Endothelial cell (in vitro differentiated cells): Measurements from ENCODE around the gene EXOC3L1. TPM values are rescaled to one million over a fixed set of nuclear protein-coding genes. Genes with fewer than 3 reads are reported as not detected.
A peak's percentile ranks its signal among the peaks of the same experiment; 100 is the strongest.

ENCODE experiments used
- DNase-seq: peaks from one replicate; pipeline ENCODE4 v3.0.0; 2021; ENCODE audit warnings: low spot score
- H3K27ac Mint-ChIP-seq: one replicate; pipeline ENCODE4 v1.8.0; 2021; ENCODE audit warnings: mixed read lengths, inconsistent platforms; ENCODE audit not compliant: unreplicated experiment
- H3K27me3 Mint-ChIP-seq: one replicate; pipeline ENCODE4 v1.8.0; 2021; ENCODE audit warnings: mild to moderate bottlenecking, moderate library complexity, mixed read lengths, inconsistent platforms; ENCODE audit not compliant: unreplicated experiment
- H3K36me3 Mint-ChIP-seq: one replicate; pipeline ENCODE4 v1.8.0; 2021; ENCODE audit warnings: mild to moderate bottlenecking, low read depth, mixed read lengths, inconsistent platforms; ENCODE audit not compliant: unreplicated experiment
- H3K4me1 Mint-ChIP-seq: one replicate; pipeline ENCODE4 v1.8.0; 2021; ENCODE audit warnings: mild to moderate bottlenecking, mixed read lengths, inconsistent platforms; ENCODE audit not compliant: unreplicated experiment
- H3K4me3 Mint-ChIP-seq: one replicate; pipeline ENCODE4 v1.8.0; 2021; ENCODE audit warnings: mild to moderate bottlenecking, mixed read lengths, inconsistent platforms; ENCODE audit not compliant: unreplicated experiment
- H3K9me3 Mint-ChIP-seq: one replicate; pipeline ENCODE4 v1.8.0; 2021; ENCODE audit warnings: mixed read lengths, inconsistent platforms; ENCODE audit not compliant: unreplicated experiment
- CTCF ChIP-seq: fragments of 200-600 bp; sonication (generic); IDR thresholded peaks from one replicate; pipeline ENCODE4 v1.5.0; 2021; ENCODE audit warnings: antibody characterized with exemption; ENCODE audit not compliant: unreplicated experiment
- total RNA-seq: library from RNA; stranded (reverse); fragmentation: NEBNext Ultra II Directional; extraction: Animal tissue kit (Norgen Biotek cat#: 25700); gene quantifications from one replicate; pipeline ENCODE4 v1.2.1, GENCODE V29; 2021; ENCODE audit not compliant: unreplicated experiment

The EXOC3L1 gene
- total RNA-seq, 1 donor from 2014 or later: 150 TPM

- no peak for DNase-seq
- H3K4me1 Mint-ChIP-seq: peaks cover 69% of the 10 kb centered on the region
- peaks cover 24% of the 10 kb centered on the region for H3K27me3 Mint-ChIP-seq
- H3K4me3 Mint-ChIP-seq: peak overlapping the region; percentile 97
- peak overlapping the region; percentile 58 for H3K27ac Mint-ChIP-seq
- TF ChIP-seq CTCF: no peak
- H3K9me3 Mint-ChIP-seq: no peaks in the 10 kb centered on the region
- peaks cover 40% of the 10 kb centered on the region for H3K36me3 Mint-ChIP-seq
Measured at GRCh38 chr16:67194260-67194659, 4.3 kb upstream of the EXOC3L1 start.

GRCh38 chr16:67193536-67193935 lies 3.6 kb upstream of the EXOC3L1 start:
- Mint-ChIP-seq H3K4me3 (peak overlapping the region; percentile 97), H3K36me3 (peaks cover 40% of the 10 kb centered on the region), H3K27me3 (peaks cover 23% of the 10 kb centered on the region), H3K4me1 (peaks cover 69% of the 10 kb centered on the region), H3K9me3 (no peaks in the 10 kb centered on the region), H3K27ac (peak overlapping the region; percentile 92)
- no peak for DNase-seq
- TF ChIP-seq CTCF: no peak

GRCh38 chr16:67192781-67193361 lies 2.9 kb upstream of the EXOC3L1 start:
- no peak for TF ChIP-seq CTCF
- Mint-ChIP-seq H3K4me1 (peaks cover 70% of the 10 kb centered on the region), H3K27me3 (peaks cover 22% of the 10 kb centered on the region), H3K9me3 (no peaks in the 10 kb centered on the region), H3K4me3 (peak overlapping the region; percentile 97), H3K27ac (peak overlapping the region; percentile 92), H3K36me3 (peaks cover 40% of the 10 kb centered on the region)
- no peak for DNase-seq

GRCh38 chr16:67191995-67192681 lies 2.2 kb upstream of the EXOC3L1 start, which contains the start of gene E2F4:
Gene E2F4 (plus strand): TSS chr16:67192155. CDS start chr16:67192228, 73 bp downstream.
- Mint-ChIP-seq H3K4me3 (peak within 1 kb of the TSS; percentile 97), H3K9me3 (no peaks in the 10 kb centered on the region), H3K27me3 (peaks cover 22% of the 10 kb centered on the region), H3K27ac (peak within 1 kb of the TSS; percentile 92), H3K36me3 (peaks cover 40% of the 10 kb centered on the region), H3K4me1 (peaks cover 69% of the 10 kb centered on the region)
- TF ChIP-seq CTCF: no peak
- peak; percentile 93 for DNase-seq

- Mint-ChIP-seq H3K4me3 (peak overlapping the region; percentile 97), H3K9me3 (no peaks in the 10 kb centered on the region), H3K27me3 (peaks cover 20% of the 10 kb centered on the region), H3K4me1 (peaks cover 66% of the 10 kb centered on the region), H3K27ac (peak overlapping the region; percentile 27), H3K36me3 (peaks cover 35% of the 10 kb centered on the region)
- DNase-seq: no peak
- TF ChIP-seq CTCF: no peak
Measured at GRCh38 chr16:67191411-67191994, 1.6 kb upstream of the EXOC3L1 start.
